Stimulated activated CD4-positive, alpha-beta T cell treated with anti-CD3 and anti-CD28 coated beads, Interleukin-4, amount 100 ng/mL, for 24 hours (primary cell): ENCODE measurements around the gene LARGE1.

ENCODE experiments used
- DNase-seq: peaks from one replicate; pipeline ENCODE4 v3.0.0-alpha.2; 2020

Gene LARGE1

DNA sequence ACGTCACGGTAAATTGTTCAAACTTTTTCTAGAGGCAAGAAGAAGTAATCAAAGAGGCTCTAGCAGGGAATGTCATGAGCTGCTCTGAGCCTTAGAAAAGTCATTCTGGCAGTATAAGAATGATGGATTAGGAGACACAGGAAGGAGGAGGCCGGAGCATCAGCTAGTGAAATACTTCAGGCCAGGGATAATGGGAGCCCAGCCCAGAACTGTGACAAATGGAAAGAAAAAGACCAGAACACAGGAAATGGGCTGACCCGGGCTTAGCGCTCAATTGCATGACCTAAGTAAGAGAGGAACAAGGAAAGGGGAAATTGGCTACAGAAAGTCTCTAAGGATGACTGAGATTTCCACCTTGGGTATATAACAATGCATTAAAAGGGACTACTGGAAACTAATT, 108.6 kb downstream of the LARGE1 start:
- DNase-seq: no peak

DNA sequence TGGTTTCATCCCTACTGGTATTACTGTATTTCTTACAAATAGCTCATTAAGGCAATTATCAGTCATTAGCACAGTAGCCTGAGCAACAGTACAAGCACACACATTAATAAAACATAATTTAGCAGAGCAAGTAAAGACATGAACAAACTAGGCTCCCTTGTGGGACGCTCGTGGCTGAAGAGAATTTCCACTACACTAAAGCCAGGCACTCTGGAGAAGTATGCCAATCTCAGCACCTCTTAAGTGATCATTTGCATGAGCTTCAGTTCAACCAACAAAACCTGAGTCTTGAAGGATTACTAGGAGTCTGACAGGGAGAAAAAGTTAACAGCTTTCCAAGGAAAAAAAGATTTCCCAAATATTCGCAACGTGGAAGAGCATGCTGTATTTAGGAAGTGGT, 109.1 kb downstream of the LARGE1 start:
- DNase-seq: no peak

DNA sequence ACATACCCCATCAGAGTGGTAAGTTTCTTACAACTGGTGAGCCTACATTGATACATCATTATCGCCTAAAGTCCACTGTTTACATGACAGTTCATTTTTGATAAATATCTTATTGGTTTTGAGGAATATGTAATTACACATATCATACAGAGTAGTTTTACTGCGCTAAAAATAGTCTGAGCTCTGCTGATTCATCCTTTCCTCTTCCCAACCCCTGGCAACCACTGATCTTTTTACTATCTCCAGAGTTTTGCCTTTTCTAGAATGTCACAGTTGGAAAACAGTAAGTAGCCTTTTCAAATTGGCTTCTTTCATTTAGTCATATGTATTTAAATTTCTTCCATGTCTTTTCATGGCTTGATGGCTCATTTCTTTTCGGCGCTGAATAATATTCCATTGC, 112.8 kb downstream of the LARGE1 start:
- no peak for DNase-seq

DNA sequence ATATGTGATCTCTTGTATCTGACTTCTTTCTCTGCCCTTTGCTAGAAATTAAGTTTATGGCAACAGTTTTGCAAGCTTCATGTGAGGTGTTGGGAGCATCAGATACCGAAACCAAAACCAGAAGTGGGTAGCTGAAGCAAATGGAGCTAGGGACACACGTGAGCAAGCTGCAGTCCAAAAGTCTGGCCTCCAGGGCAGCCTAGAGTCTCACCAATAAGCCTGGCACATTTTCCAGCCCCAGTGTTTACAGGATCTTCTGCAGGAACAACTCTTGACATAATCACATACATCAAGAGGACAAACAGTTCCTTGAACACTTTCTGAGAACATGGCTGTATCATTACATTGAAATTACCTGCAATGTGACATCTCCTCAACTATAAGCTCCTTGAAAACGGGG, 114.1 kb downstream of the LARGE1 start:
- DNase-seq: no peak

DNA sequence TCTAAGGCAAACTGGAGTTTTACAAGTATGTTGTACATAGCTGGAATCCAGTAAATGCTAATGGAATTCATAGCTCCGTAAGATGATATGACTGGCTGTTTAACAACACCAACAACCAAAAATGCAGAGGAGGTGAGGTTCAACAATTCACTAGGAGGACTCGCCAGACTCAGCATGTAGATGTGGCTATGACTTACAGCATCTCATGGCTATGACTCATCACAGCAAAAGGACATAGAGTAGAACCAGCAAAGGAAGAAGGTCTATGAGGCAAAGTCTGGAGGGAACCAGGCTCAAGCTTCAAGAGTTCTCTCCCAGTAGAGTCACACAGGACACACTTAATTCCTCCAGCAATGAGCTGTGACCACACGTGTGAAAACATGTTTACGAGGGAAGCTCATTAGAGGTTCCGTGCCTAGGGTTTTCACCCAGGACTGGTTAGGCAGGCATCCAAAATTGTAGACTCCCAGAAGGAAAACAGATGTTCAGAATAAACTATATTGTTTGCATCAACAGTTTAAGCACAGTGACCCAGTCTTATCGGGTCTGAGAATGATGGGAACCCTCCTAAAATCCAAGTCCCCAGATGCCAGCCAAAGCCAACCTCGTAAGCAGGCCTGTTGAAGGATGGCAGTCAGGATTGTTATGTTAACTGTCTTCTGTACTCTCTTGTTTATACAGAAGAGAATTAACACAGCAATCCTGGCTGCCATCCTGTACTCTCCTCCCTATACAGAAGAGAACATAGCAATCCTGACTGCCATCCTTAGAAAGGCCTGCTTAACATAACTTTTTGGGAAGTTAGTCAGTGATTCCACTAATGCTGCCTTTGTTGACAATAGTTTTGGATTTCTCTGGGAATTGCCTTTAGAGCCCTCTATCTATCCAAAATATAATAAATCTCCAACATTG, 116.6 kb downstream of the LARGE1 start:
- no peak for DNase-seq

DNA sequence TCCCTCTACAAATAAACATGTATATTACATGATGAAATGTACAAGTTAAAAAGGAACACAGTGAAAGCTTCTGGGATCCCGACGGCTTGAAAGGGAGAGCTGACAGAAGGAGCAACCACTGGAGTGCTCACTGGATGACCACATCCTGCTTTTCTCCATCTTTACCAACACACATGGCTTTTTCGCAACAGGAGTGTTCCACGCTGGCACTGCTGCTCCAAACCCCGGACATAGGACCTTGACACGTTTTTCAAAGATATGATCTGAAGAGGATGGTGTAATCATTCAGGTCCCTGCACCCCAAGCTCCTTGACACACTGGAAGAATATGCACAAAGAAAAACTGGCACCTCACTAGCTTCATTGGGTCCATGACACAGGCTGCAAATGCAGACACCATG, 121.9 kb downstream of the LARGE1 start:
- no peak for DNase-seq

DNA sequence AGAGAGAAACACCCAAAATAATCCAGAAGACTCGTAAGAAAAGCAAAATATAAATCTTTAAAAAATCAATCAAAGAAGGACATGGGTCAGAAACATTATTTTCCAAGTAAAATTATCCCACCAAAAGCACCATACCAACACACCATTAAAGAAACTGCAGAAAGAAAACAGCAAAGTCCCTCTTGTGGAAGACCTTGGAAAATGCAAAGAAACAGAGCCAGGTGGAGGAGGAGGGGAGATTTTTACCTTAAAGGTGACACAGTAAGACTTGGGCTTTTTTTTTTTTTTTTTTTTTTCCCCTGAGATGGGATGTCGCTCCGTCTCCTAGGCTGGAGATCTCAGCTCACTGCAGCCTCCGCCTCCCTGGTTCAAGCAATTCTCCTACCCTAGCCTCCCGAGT, 123.8 kb downstream of the LARGE1 start:
- no peak for DNase-seq

DNA sequence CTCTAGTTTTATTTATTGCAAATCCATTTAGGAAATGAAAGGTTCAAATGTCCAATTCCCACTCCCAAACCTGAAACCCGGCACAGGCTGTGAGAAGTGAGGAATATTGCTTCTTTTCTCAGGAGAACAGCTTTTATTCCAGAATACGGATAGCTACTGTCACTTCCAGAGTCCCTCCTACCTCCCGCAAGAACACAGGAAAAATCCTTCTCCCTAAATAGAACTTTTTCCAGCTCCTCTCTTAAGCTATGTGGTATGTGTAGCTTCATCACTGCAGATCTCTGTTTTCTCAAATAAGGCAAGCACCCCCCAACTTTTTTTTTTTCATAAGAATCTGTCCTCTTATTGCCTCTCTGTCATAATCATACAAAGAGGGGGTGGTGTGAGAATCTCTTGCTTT, 126.8 kb downstream of the LARGE1 start:
- no peak for DNase-seq

DNA sequence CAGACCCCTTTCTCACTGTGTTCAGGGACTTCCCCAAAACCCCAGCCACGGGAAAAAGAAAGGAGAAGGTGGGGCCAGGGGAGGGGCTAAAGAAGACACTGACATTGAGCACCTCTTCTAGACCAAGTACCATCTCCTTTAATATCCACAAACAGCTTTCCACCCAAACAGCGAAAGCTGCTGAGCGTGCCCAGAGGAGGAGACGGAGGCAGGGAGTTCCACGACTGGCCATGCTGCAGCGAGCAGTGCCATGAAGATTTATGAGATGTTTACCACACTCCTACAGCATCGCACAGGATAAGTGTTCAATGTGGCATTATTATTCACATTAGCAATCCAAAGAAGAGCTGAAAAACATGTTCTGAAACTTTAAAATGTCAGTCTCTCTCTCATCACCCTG, 127.4 kb downstream of the LARGE1 start:
- DNase-seq: no peak

DNA sequence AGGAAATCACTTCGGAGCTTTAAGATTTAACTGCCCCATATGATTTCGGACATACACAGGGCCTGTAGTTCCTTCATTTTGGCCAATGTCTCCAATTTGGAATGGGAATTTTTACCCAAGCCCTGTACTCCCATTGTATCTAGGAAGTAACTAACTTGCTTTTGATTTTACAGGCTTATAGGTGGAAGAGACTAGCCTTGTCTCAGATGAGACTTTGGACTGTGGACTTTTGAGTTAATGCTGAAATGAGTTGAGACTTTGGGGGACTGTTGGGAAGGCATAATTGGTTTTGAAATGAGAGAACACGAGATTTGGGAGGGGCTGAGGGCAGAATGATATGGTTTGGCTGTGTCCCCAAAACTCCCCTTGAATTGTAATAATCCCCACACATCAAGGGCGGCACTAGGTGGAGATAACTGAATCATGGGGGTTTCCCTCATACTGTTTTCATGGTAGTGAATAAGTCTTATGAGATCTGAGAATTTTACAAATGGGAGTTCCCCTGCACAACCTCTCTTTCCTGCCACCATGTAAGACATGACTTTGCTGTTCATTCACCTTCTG, 130.5 kb downstream of the LARGE1 start:
- no peak for DNase-seq

DNA sequence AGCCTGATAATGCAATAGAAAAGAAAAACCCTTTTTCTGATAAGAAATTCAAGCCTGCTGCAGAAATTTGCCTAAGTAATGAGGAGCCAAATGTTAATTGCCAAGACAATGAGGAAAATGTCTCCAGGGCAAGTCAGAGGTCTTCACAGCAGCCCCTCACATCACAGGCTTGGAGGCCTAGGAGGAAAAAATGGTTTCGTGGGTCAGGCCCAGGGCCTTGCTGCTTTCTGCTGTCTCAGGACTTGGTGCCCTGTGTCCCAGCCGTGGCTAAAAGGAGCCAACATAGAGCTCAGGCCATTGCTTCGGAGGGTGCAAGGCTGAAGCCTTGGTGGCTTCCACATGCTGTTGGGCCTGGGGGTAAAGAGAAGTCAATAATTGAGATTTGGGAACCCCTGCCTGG, 131.3 kb downstream of the LARGE1 start:
- no peak for DNase-seq

DNA sequence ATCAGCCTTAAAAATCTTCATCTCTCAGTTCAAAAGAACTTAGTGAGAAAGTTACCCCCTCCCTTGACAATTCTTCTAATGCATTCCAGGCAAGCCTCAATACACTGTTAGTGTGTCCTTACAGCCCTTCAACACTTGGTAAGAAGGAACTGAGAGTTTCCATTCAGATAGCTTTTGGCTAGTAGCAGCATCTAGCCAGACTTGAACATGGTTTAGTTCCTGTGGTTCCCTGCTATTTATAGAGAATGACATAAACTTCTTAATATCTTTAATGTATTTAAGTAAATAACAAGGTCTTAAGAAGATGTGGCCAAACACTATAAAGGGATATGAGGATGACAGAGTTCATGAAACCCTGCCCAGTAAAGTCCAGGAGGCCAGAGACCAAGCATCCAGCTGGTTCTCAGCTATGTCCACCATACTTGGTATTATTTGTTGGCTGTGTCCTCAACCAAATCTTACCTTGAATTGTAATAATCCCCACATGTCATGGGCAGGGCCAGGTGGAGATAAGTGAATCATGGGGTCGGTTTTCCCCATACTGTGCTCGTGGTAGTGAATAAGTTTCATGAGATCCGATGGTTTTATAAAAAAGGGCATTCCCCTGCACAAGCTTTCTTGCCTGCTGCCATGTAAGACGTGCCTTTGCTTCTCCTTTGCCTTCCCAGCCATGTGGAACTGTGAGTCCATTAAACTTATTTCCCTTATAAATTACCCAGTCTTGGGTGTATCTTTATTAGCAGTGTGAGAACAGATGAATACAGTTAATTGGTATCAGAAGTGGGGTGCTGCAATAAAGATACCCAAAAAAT, 132.4 kb downstream of the LARGE1 start:
- DNase-seq: no peak

DNA sequence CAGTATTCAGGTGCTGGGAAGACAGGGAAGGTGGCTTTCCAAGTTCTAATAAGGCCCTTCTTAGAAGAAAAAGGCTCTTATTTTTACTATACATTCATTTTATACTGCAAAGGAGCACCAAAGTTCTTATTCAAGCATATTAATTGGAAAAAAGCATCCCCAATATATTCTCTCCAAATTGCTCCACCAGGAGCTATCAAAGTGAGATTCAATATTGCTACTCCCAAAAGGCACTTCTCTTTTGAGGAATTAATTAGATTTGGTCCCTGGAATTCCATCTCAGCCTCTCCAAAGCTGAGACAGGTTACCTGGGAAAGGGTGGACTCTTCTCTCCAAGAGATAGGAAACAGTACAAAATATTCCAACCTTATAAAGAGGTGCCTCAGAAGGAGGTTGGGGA, 134.1 kb downstream of the LARGE1 start:
- DNase-seq: no peak

DNA sequence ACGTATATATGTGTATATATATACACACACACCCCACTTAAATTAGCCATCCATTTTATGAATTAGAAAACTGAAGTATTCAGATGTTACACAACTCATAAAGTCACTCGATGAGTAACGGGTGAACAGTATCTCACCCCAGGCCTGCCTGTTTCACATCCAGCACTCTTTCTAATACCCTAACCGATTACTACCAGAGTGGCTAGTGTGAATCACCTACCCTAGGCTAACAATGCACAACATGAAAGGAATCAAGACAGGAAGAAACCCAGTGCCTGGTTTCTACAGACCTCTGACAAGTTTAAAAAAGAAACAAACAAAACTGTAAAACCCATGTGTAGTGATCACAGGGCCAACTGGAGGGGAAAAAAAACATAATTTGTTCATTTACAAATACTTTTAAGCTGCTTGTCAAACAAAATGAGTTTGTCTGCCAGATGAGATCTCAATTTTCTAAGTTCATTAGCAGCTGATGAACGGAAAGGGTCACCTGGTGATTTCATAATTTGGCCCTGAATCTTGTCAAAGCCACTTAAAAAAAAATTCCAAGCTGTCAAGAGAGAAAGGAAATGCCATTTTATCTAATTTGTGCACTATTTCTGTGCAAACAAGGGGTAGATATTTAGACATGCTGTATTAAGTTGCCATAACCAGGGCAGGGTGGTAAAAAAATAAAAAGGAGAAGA, 134.8 kb downstream of the LARGE1 start:
- DNase-seq: no peak

DNA sequence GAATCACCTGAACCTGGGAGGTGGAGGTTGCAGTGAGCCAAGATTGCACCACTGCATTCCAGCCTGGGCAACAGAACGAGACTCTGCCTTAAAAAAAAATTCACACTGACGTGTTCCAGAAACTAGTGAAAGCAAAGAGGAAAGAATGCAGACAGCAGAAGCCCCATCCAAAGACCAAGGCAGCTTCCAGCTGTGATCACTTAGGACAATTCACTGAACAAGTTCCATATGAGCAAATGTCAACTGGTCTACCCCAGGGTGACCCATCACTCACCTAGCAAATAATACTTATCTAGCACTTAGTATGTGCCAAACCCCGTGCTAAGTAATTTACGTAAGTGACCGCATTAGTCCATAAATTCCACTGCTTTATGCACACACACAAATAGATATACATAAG, 138.9 kb downstream of the LARGE1 start:
- DNase-seq: no peak

DNA sequence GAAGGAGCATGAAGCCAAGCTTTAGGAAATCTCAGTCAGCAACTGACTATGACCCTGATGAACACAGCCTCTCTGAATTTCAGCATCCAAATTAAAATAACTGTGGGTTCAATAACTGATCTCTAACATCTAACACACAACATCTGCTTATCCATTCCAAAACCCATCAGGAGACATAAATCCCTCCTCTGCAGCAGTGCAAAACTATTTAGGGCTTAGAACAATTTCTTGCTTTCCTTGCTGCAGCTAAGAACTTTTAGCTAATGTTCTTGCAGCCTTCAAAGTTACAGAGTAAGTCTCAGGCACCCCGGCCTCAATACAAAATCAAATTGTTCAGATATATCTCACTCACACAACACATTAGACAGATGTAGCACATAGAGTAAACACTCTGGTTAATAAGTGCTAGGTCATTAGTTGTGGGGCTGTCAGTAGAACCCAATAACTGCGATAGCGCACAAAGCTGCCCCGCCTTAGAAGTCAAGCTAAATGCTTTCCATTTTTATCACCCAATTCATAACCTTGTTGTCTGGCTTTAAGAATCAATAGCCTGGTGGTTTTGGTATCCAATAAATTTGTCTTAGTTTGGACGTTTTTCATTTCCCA, 139.6 kb downstream of the LARGE1 start:
- DNase-seq: no peak

DNA sequence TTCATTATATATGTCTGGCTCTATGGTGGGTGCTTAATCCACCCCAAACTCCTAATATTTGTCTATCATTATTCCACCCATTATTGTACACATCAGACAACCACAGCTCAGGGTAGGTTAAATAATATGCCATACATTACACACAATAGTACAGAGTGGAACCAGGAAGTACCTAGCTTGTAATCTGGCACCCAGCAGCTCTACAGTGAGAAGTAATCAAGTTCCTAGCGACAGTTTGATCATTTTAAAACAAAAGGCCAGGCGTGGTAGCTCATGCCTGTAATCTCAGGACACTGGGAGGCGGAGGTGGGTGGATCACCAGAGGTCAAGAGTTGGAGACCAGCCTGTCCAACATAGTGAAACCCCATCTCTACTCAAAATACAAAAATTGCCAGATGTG, 141.0 kb downstream of the LARGE1 start:
- DNase-seq: no peak

DNA sequence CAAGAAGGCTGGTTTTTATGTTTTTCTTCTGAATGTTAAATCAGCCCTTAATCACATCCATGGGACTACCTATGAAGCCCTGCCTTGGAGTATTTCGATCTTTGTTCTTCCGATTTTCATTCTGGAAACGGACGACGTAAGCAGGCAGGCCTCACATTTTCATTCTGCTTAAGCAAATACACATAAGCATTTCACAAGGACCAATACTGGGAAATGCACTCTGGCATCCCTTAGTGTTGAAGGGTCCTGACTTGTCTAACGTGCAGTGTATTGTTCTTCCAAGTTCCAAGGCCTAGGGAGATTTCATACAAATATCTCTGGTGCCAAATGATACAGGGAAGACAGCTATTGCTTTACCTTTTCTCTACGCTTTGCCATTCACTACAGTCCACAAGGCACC, 143.8 kb downstream of the LARGE1 start:
- DNase-seq: no peak

DNA sequence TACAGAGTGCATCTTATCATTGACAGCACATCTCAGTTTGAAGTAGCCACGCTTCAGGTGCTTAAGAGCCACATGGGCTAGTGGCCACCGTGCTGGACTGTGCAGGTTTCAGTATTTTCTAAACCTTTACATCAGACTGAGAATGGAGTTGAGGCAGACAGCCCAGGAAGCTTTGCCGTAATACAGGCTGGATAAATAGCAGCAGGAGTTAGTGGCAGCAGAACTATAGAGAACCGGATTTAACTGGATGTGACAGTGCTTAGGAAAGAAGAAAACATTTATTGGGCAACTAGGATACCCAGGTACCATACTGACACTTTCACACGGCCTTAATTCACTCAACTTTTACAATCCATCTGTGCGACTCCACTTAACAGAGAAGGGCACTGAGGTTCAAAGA, 145.5 kb downstream of the LARGE1 start:
- no peak for DNase-seq

DNA sequence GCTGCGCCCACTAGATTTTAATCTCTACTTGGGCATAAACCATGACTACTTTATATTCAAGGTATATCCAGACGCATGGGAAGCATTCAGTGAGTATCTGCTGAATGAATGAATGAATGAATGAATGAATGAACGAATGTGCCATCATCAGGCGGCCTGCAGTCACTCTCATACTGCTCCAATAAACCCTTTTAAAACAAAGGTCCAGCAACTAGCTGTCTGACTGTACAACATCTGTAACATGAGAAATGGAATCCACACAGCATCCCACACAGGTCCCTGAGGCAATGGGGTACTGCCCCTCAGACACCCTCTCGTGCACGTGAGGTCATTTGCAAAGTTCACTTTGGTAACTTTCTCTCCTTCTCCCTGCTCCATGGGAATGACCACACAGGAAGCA, 147.5 kb downstream of the LARGE1 start:
- no peak for DNase-seq

DNA sequence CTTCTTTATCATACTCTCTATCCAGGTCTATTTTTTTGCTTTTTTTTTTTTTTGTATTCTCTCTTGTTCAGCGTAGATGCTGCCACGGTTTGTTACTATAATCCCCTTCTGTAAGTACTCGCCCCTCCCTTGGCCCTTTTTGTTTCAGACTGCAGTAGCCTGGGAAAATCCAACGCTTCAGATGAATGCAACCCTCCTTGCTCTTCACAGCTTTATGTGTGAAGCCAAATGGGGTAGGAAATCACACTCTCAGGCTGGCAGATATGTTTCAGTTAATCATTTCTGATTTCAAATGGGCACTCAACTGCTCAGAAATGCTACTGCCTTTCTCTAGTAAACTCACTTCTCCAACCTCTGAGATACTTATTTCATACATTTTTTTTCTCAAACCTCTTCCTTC, 149.1 kb downstream of the LARGE1 start:
- no peak for DNase-seq

DNA sequence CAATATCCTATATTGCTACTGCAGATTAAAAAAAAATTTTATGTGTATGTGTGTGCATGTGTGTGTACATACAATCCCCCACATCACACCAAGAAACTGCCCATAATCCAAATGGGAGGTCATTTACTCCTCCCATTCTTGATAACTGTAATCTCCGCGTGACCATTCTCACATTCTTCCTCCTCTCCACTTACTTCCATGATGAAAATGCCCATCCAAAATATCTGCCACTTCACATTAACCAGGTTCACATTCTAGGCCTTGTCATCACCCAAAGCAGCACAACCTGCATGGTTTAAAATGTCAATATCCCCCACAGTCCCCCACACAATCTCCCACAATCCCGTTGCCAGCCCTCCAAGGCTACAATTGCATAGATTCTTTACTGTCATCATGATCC, 149.6 kb downstream of the LARGE1 start:
- DNase-seq: no peak

DNA sequence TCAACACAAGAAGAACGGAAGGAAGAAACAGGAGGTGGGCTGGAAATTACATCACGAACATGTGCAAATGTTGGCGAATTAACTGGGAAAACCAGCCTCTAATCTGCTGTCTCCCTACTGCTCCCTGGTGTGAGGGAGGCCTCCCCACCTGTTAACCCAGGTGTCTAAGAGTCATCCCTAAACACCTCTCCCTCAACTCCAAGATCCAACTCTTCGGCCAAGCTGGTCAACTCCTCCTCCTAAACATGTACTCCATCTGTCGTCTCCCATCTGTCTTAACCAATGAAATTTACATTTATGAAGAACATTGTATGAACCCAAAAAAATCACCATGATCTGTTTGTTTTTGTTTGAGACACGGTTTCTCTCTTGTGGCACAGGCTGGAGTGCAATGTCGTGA, 154.2 kb downstream of the LARGE1 start:
- DNase-seq: no peak
